HG02678 (cell line): ENCODE measurements around the gene CD180.
A peak's percentile ranks its signal among the peaks of the same experiment; 100 is the strongest.

ENCODE experiments used
- ATAC-seq: cut with Tn5 transposase; IDR thresholded peaks from one replicate; pipeline ENCODE4 v1.9.1; 2021; ENCODE audit warnings: mild to moderate bottlenecking, moderate library complexity; ENCODE audit not compliant: unreplicated experiment

Gene CD180

DNA sequence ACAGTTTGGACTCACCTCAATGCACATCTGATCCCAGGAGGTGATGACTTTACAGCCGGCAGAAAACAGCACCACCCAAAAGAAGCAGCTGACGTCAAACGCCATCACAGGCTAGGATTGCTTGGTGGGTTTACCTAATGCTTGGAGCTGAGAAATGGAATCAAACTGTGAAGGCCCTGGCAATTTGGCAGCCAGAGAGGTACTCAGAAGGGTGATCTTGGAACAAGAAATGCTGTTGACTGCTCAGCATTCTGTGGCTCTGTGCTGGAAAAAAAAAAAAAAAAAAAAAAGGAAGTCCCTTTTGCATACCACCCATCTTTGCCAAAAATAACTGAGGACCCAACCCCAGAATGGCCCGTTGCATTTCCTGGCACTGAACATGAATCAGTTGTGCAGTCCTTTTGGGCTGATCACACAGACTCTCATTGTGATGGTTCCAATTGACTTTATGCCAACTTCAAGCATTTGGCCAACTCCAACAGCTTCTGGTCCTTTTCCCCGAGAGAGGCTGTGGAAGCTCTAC lies at the start of gene CD180:
TSS of gene CD180 (minus strand) at position 263 of the 523 bp plus-strand sequence. CDS start at position 105, 158 bp downstream.
- ATAC-seq = peak; percentile 35

DNA sequence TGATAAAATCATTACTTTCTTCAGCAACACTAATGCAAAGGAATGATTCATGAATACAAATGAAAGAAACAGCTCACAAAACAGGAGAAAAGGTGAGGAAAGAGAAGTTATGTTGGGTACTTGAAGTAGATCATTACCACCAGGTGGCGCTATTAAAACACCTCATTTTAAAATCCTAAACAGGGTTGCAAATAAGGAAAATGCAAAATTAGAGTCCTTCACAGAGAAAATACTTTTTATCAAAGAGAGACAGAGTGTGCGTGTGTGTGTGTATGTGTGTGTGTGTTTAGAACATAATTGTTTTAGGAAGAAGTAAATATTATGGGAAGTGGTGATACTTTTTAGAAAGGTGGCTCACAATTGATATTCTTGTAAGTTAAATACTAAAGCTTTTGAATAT lies 49.5 kb upstream of the CD180 start:
- no peak for ATAC-seq

DNA sequence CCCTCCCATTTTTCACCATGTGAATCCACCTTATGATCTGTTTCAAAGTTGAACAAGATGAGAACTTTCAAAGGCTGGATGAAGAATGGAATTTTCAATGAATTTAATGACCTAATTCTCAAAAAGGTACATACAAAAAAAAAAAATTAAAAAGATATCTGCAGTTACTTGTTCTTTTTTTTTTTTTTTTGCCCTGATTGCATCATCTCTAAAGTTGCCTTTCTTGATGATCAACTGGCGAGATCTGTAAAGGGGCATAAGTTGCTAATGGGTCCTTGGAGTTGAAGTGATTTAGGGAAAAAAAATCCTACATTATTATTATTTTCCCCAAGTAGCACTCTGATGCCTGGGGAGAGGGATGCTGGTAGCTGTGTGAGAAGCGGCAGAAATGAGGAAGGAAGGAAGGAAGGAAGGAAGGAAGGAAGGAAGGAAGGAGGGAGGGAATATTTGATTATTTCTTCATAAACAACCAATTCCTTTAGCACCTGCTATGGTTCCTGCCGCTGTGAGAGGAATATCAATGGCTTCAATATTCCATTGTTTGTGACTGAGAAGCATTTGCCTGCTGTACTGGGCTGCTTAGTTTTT lies 48.8 kb upstream of the CD180 start:
- no peak for ATAC-seq

DNA sequence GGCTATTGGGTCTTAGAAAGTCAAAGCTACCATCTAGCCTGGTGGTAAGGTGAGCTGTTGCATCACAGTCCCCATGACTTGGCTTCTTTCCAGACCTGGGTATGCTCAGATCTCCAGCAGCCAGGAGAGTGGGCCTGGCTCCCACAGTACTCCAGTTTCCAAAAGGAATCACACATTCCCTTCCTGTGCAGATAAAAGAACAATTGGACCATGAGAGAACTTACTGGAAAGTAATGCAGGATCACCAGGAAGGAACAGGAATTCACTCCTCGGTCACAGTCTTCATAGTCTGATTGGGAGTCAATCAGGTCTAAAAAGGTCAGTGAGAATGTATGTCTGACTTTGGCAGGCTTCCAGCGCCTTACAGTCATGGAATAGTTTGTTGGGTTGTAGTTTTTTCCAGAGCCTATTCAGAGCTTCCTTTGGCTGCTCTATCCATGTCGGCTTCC lies 47.8 kb upstream of the CD180 start:
- no peak for ATAC-seq

DNA sequence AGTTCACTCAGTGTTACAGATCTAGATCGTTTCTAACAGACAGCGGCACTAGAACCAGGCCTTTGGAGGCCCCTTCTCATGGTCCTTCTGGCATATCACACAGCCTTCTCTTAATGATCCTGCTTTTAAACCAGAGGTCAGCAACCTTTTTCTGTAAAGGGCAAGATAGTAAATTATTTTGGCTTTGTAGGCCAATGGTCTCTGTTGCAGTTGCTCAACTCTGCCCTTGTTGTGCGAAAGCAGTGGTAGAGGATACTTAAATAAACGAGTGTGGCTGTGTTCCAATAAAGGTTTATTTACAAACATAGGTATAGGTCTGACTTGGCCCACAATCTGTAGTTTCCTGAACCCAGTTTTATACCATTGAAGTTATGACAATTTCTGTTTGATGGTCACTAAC lies 47.3 kb upstream of the CD180 start:
- ATAC-seq = no peak

DNA sequence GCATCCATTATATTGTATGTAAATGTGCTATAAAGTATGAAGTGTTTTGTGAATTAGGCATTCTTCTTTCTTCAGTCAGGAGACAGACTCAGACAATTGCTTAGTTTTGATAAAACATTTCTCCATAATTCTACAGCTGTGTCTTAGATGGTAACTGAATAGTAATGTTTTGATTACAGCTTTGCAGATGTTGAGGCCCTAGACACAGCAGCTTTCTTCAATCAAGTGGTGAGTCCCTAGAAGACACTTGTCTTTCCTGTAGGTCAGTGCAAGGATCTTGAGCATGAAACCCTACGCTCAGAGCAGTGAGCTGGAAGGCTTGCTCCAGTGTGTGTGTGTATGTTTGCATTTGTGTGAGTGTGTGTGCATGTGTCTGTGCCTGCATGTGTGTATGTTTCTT lies 46.8 kb upstream of the CD180 start:
- ATAC-seq = no peak

DNA sequence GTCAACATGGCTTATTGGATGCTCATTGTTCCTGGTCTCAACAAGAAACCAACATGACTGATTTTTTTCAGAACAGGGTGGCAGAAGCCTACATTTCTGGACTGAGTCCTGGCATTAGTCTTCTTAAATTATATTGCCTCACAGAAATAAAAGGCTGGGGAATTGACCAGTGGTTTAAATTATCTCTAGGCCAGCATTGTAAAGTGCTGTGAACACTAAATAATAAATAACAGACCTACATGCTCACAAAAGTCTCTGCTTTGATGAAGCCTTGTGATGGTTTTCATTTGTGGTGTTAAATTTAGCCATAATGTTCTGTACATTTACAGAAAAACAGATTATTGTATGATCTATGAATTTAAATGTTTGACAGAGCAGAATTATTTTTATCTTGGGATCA lies 44.7 kb upstream of the CD180 start:
- ATAC-seq = no peak

DNA sequence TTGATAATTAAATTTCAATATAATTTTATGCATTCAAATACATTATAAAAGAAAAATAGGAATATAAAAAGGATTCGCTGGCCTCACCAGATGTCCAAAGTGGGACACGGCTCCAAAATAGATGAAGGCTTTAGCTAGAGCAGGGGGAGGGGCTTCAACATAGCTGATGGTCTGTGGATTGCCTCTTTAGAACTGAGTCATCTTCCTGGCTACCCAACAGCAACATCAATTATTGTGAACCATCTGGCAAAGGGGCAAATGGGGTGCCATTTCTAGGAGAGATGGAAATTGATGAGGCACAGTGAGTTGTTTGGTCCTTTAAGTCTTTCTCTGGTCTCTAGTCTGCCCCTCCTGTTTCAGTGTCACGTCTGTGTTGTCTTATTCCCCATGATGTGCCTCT lies 44.2 kb upstream of the CD180 start:
- no peak for ATAC-seq

DNA sequence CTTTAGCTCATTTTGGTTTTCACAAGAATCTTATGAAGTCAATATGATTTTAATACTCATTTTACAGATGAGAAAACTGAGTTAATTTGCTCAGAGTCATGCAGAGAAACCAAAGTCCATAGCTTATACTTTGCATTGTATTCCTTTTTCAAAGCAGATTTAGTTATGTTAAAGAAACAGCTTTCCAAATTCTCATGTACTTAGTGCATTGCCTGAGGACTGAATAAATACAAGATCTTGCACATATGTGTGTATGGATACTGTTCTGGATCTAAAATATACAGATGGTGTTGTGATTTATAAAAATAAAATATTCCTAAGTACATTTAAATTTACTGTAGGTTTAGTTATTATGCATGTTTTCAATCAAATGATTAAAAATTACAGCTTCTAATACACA lies 43.5 kb upstream of the CD180 start:
- ATAC-seq = no peak

DNA sequence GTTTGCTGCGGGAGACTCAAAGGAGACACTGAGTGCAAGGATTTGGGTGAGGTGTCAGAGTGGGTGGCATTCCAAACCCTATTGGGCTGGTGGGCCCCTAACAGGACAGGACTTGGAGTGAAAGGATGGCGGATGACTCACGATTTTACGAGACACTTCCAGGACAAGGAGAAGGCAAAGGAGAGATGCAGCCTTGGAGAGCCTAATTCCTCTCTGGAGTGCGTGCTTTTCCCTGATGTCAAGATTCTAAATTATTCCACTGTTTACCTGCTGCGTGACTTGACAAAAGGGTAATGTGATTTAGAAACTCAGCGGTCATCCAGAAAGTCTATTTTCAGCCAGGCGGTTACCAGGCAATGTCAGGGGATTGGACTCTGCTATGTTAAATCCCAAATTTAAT lies 41.6 kb upstream of the CD180 start:
- ATAC-seq = no peak

DNA sequence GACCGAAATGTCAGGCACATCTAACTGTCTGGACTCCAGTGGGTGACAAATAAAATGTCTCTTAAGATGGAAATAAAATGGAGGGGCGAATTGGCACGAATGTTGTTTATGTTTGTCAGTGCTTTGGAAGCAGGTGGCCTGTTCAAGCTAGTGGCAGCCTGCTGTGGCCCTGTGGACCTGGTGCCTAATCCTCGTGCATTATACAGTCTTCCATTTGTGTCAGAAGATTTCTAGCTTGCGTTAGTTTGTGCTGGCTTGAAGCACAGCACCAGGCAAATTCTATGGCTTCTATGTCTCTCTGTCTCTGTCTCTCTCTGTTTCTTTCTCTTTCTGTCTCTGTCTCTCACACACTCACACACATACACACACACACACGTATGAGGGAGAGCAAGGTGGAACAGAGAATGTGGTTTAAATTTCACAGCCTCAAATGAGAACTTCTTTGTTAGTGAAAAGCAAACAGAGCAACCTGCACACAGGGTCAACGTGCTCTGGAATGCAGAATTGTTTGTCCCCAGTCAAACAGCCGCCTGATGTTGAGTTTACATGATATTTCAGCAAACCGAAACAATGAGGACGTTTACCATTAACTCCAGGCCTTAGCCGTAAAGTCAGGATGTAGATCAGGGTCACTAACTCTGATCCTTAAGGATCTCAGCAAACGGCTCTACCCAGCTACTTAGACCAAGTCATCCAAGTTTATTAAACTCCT lies 39.0 kb upstream of the CD180 start:
- no peak for ATAC-seq

DNA sequence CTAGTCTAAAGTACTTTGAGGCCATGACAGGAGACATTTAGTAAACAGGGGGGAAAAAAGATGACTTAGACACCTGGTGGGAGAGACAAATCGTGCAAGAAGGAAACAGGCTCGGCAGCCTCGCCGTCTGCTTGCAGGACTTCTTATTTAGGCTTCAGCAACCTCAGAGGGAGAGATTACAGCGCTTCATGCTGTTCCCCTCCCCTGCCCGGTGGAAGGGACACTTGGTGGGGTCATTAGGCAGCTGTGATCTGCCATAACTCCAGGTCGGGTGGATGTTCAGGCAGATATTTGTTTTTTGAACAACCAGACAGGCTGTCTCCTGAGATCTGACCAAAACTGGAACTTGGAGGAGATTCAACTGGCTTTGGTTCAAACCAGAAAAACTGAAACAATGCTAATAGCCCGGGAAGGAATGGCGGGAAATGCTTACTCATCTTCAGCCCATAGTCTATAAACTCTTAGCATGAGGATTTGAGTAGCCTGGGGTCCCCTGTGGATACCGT lies 38.1 kb upstream of the CD180 start:
- peak; percentile 51 for ATAC-seq

DNA sequence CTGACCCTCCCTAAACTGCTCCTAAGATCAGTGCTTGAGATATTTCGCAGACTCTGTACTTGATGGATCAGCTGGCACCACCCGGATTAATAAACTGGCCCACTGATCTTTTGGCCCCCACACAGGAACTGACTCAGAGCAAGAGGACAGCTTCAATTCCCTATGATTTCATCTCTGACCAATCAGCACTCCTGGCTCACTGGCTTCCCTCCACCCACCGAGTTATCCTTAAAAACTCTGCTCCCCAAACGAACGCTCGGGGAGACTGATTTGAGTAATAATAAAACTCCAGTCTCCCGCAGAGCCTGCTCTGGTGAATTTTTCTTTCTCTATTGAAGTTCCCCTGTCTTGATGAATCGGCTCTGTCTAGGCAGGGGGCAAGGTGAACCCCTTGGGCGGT lies 36.5 kb upstream of the CD180 start:
- no peak for ATAC-seq

DNA sequence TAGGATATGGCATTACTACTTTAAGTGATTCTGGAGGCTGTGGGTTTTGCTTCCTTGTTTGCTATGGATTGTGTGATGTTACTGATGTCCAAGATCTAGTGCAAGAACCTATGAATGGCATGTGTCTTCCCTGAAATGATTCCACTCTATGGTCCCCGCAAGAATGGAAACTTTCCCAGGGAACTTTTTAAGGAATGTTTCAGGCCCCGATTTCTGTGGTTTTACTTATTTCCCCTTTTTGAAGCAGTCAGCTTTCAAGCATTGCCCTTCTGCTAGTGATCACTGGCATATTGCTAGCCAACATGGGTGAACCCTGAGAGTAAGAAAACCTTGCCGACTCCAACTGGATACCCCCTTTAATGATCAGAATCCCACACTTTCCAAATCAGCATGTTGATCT lies 26.6 kb upstream of the CD180 start:
- ATAC-seq = no peak

DNA sequence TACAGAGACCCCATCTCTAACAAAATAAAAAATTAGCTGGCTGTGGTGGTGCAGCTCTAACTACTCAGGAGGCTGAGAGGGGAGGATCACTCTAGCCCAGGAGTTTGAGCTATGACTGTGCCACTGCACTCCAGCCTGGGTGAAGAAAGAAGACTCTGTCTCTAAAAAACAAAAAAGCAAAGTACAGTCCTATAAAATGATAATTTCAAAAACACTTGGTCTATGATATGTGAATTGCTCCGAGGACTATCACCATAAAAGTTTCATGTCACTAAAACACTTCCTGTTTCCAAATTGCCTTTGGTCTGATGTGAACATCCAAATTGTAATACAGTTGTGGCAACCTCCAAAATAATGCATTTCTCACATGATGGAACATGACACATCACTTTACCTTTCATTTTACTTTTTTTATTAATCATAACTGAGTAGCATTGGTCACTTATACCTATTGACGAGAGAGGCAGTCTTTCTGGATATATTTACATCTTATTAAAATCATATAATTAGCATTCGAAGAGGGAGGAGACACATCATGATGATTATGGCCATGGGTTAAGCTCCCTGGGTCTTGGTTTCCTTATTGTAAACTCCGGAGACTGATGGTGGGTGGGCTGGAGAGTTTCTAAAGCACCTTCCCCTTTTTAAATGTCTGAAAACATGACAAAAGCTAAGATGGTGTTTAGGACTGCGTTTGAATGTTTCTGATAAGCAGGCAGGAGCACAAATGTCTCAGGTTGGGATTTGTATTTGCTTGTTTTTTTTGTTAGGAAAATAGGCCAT lies 25.8 kb upstream of the CD180 start:
- peak; percentile 28 for ATAC-seq

DNA sequence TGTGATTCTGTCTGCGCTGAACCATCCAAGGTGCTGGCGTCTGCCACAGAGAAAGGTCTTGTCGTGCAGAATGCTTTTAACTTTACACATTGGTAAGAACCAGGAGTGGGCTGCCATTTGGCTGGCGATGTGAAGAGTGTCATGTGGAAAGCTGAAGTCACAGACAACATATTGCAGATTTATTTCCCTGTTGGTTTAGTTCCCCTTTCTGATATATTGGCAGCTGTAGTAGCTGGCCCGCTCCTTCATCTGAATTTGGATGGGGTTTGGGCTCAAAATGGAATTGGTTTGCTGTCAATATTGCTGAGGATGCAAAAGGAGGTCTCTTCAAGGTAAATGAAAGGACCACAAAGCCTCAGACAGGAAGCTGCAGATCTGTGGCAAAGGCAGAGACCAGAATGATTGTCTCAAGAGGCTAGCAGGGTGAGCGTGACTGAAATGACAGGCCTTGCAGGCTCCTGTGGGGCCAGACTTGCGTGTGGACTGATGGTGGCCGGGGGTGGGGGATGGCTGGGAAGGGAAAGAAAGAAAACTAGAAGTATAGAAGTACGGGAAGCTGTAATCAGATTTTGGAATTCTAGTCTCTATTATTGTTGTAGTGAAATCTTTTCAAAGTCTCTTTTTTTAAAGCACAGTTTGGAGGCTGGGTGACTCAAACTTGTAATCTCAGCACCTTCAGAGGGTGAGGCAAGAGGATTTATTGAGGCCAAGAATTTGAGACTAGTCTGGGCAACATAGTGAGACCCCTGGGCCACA lies 25.1 kb upstream of the CD180 start:
- ATAC-seq = peak; percentile 96

DNA sequence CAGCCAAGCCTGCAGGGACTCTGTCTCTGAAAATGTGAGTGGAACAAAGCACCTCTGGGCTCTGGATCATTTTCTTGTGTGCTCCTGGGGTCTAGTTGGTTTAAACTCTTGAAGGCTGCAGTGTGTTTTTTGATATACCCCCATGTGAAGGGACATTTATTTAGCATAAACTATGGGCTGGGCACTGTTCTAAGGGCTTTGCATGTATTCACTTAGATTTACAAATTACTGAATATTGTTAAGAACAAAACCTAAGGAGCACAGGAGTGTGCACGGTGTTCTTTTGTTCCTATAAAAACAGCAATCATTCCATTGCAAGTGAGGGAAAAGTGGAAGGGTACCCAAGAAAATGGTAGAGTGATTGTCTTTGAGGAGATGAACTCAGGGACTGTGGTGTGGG lies 20.0 kb upstream of the CD180 start:
- ATAC-seq = no peak

DNA sequence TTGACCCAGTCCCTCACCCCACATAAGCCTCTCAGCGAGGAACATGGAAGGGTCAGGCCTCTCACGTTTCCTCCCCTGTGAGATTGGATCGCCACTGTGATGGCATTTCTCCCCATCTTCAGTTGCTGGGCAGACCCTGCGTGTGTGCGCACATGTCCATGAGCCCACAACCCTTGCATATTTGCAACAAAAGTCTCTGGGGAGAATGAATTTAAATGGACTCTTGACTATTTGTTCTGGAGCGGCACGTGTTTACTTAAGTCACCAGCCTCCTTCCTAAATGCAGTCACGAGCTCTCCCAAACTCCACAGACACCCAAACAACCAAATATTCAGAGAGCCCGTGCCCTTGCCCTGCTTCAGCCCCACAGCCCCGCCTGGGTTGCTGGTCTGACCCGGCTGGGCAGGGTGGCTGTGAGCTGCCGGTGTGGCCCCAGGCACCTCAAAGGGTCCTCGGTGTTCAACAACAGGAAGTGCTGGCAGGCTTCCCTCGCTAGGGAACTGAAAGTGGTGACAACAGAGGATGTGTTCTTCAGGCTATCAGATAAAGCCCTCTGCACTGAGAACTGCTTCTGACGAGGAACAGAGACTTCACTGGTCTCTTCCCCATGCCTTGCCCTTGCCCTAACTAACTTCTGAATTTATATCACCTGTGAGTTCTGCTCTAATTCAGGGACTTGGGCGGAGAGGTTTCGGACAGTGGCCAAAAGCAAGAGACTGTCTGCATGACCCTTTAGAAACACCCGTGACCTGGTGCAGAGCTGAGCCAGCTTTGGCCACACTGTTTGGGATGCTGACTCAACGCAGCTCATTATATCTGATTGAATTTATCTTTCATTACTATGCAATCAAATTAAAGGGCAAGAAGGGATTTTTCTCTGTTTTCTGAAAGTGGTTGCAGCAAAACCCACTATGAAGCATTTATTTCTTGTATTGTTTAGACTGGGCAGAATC lies 19.2 kb upstream of the CD180 start:
- peak; percentile 99 for ATAC-seq

DNA sequence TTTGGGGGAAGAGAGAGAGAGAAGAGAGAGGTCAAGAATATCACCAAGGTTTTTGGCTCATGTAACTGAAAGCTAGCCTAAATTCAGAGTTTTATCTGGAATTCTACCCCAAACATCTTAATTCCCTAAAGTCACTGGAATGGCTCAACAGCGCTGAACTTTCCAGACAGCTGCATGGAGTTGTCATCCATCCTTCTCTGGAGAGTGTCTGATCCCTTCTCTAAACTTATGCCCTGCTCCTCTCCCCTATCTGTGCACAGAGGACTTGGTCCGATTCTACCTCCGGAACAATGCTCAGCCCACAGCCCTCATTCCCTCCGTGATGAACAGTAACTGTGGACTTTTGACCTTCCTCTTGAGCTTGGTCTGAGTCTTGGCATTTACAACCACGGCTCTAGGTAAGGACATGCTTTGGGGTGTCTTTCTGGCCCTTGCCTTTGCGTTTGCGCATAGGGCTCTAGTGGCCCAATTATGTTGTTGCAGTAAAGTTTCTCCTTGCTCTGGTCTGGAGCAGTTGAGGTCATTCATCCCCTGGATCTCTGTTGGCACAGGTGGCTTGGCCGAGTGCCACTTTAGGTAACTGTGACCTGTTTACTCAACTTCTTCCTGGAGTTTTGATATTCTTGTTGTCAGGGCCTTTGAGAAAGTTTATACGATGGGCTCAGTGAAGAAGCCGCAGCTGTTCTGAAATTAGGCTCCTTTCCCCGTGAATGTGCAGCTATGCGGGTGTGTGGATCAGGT lies 18.3 kb upstream of the CD180 start:
- ATAC-seq = no peak
